WTC11 (cell line): ENCODE data around the gene DGKG. TPM values are rescaled to one million over a fixed set of nuclear protein-coding genes. Genes with fewer than 3 reads are reported as not detected.

Experiments
- ATAC-seq: fragments of 200-7000 bp; cut with Tn5 transposase; 2 replicates; pipeline ENCODE4 v1.10.0; 2021; ENCODE audit warnings: mild to moderate bottlenecking, moderate library complexity
- CTCF ChIA-PET: fragments of 300-600 bp; sonication (Branson Sonifier 250); formaldehyde crosslinking; loops from one replicate; lab custom pipeline; 2021; ENCODE audit warnings: antibody characterized with exemption; lab: Charles Lee
- POLR2A ChIA-PET: fragments of 350-600 bp; sonication (Branson Sonifier 250); formaldehyde crosslinking; loops from one replicate; lab custom pipeline; 2021; ENCODE audit warnings: antibody characterized with exemption; lab: Charles Lee
- DNase-seq: peaks from one replicate; pipeline ENCODE4 v3.0.0; 2021; ENCODE audit warnings: low spot score
- H3K27ac Mint-ChIP-seq: 2 replicates; pipeline ENCODE4 v1.8.0; 2021; ENCODE audit warnings: mixed read lengths
- H3K27me3 Mint-ChIP-seq: 2 replicates; pipeline ENCODE4 v1.8.0; 2021; ENCODE audit warnings: low read depth, mild to moderate bottlenecking, moderate library complexity, mixed read lengths
- H3K36me3 Mint-ChIP-seq: 2 replicates; pipeline ENCODE4 v1.8.0; 2021; ENCODE audit warnings: mixed read lengths
- H3K4me1 Mint-ChIP-seq: 2 replicates; pipeline ENCODE4 v1.8.0; 2022; ENCODE audit warnings: mixed read lengths
- H3K4me3 Mint-ChIP-seq: 2 replicates; pipeline ENCODE4 v1.8.0; 2021; ENCODE audit warnings: mild to moderate bottlenecking, moderate library complexity, mixed read lengths
- H3K9me3 Mint-ChIP-seq: 2 replicates; pipeline ENCODE4 v1.8.0; 2021; ENCODE audit warnings: mixed read lengths
- CREB1 ChIP-seq: sonication (generic); formaldehyde crosslinking; IDR thresholded peaks from 2 replicates; pipeline ENCODE4 v1.8.0; 2023; ENCODE audit warnings: mild to moderate bottlenecking, missing genetic modification reagents
- CREM ChIP-seq: sonication (generic); formaldehyde crosslinking; IDR thresholded peaks from 2 replicates; pipeline ENCODE4 v1.8.1; 2022; ENCODE audit warnings: mild to moderate bottlenecking, missing genetic modification reagents, moderate library complexity
- ESRRA ChIP-seq: sonication (generic); formaldehyde crosslinking; IDR thresholded peaks from 2 replicates; pipeline ENCODE4 v1.8.1; 2022; ENCODE audit warnings: mild to moderate bottlenecking, missing genetic modification reagents, borderline replicate concordance
- GABPB1 ChIP-seq: sonication (generic); formaldehyde crosslinking; IDR thresholded peaks from 2 replicates; pipeline ENCODE4 v1.8.1; 2023; ENCODE audit warnings: mild to moderate bottlenecking, missing genetic modification reagents
- HMGA2 ChIP-seq: fragments of 250-450 bp; sonication (Bioruptor Pico); IDR thresholded peaks from 2 replicates; pipeline ENCODE4 v1.4.0; 2021; ENCODE audit warnings: mild to moderate bottlenecking, moderate library complexity
- MAX ChIP-seq: sonication (generic); formaldehyde crosslinking; IDR thresholded peaks from 2 replicates; pipeline ENCODE4 v1.8.0; 2022; ENCODE audit warnings: mild to moderate bottlenecking, missing genetic modification reagents
- MLX ChIP-seq: sonication (generic); formaldehyde crosslinking; IDR thresholded peaks from 2 replicates; pipeline ENCODE4 v1.8.1; 2023; ENCODE audit warnings: mild to moderate bottlenecking, missing genetic modification reagents, moderate library complexity
- MXD4 ChIP-seq: fragments of 250-450 bp; sonication (Bioruptor Pico); IDR thresholded peaks from 2 replicates; pipeline ENCODE4 v1.8.0; 2021; ENCODE audit warnings: mild to moderate bottlenecking, moderate library complexity, borderline replicate concordance
- NFYB ChIP-seq: sonication (generic); formaldehyde crosslinking; conservative IDR thresholded peaks from 2 replicates; pipeline ENCODE4 v1.8.0; 2022; ENCODE audit warnings: low read depth, missing genetic modification reagents
- NR2C2 ChIP-seq: sonication (generic); formaldehyde crosslinking; IDR thresholded peaks from 2 replicates; pipeline ENCODE4 v1.8.0; 2022; ENCODE audit warnings: mild to moderate bottlenecking, missing genetic modification reagents
- RELA ChIP-seq: sonication (generic); formaldehyde crosslinking; IDR thresholded peaks from 2 replicates; pipeline ENCODE4 v1.8.1; 2022; ENCODE audit warnings: missing genetic modification reagents, mild to moderate bottlenecking, borderline replicate concordance
- SP1 ChIP-seq: sonication (generic); formaldehyde crosslinking; conservative IDR thresholded peaks from 2 replicates; pipeline ENCODE4 v1.8.1; 2022; ENCODE audit warnings: missing genetic modification reagents
- ZMAT4 ChIP-seq: fragments of 250-450 bp; sonication (Bioruptor Pico); IDR thresholded peaks from 2 replicates; pipeline ENCODE4 v1.9.0; 2021; ENCODE audit warnings: mild to moderate bottlenecking
- ZNF138 ChIP-seq: sonication (generic); formaldehyde crosslinking; conservative IDR thresholded peaks from 2 replicates; pipeline ENCODE4 v1.8.1; 2022; ENCODE audit warnings: mild to moderate bottlenecking, moderate library complexity, missing genetic modification reagents
- ZNF232 ChIP-seq: sonication (generic); formaldehyde crosslinking; IDR thresholded peaks from 2 replicates; pipeline ENCODE4 v1.8.0; 2022; ENCODE audit warnings: mild to moderate bottlenecking, missing genetic modification reagents
- ZNF512 ChIP-seq: sonication (generic); formaldehyde crosslinking; IDR thresholded peaks from 2 replicates; pipeline ENCODE4 v1.8.1; 2022; ENCODE audit warnings: missing genetic modification reagents, borderline replicate concordance
- total RNA-seq: library from RNA; stranded (reverse); gene quantifications from 3 replicates; pipeline ENCODE4 v1.2.3, GENCODE V29; 2021
- TF ChIP-seq, protein P1 (sequence below): fragments of 250-450 bp; sonication (Bioruptor Pico); conservative IDR thresholded peaks from 2 replicates; pipeline ENCODE4 v1.9.0; 2021; ENCODE audit warnings: mild to moderate bottlenecking
- TF ChIP-seq, protein P2 (sequence below): sonication (generic); formaldehyde crosslinking; IDR thresholded peaks from 2 replicates; pipeline ENCODE4 v1.8.0; 2023; ENCODE audit warnings: missing genetic modification reagents, mild to moderate bottlenecking, borderline replicate concordance
- TF ChIP-seq, protein P3 (sequence below): fragments of 250-450 bp; sonication (Bioruptor Pico); IDR thresholded peaks from 2 replicates; pipeline ENCODE4 v1.9.0; 2021; ENCODE audit warnings: mild to moderate bottlenecking
- TF ChIP-seq, protein P4 (sequence below): sonication (generic); formaldehyde crosslinking; conservative IDR thresholded peaks from 2 replicates; pipeline ENCODE4 v1.8.1; 2022; ENCODE audit warnings: mild to moderate bottlenecking, missing genetic modification reagents

The DGKG gene
- total RNA-seq, 1 experiment from 2014 or later = 0.92 TPM

DNA sequence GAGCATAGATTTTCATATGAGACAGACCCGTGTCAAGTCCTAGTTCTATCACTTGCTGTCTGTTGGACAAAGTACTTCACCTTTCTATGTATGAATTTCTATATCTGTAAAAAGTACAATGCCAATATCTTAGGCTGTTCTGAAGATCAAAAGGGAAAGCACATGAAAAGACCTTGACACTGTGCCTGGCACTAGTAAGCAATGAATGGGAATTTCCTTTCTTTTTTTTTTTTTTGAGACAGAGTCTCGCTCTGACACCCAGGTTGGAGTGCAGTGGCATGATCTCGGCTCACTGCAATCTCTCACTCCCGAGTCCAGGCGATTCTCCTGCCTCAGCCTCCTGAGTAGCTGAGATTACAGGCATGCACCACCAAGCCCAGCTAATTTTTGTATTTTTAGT is 217.8 kb downstream of the DGKG start:
- ChIA-PET POLR2A (no interaction called here), CTCF (no interaction called here)
- DNase-seq = no peak
- Mint-ChIP-seq H3K4me3 (no peak overlapping the region), H3K9me3 (no peaks in the 10 kb centered on the region), H3K27ac (no peak overlapping the region), H3K4me1 (peaks cover 19% of the 10 kb centered on the region), H3K36me3 (no peaks in the 10 kb centered on the region), H3K27me3 (peaks cover 10% of the 10 kb centered on the region)
- no peak for TF ChIP-seq ZNF232
- no peak for TF ChIP-seq GABPB1 (CRISPR knock-in tag)
- no peak for TF ChIP-seq ESRRA
- TF ChIP-seq RELA (CRISPR knock-in tag) = no peak
- no peak for TF ChIP-seq ZNF512 (CRISPR knock-in tag)
- TF ChIP-seq, protein P1, sequence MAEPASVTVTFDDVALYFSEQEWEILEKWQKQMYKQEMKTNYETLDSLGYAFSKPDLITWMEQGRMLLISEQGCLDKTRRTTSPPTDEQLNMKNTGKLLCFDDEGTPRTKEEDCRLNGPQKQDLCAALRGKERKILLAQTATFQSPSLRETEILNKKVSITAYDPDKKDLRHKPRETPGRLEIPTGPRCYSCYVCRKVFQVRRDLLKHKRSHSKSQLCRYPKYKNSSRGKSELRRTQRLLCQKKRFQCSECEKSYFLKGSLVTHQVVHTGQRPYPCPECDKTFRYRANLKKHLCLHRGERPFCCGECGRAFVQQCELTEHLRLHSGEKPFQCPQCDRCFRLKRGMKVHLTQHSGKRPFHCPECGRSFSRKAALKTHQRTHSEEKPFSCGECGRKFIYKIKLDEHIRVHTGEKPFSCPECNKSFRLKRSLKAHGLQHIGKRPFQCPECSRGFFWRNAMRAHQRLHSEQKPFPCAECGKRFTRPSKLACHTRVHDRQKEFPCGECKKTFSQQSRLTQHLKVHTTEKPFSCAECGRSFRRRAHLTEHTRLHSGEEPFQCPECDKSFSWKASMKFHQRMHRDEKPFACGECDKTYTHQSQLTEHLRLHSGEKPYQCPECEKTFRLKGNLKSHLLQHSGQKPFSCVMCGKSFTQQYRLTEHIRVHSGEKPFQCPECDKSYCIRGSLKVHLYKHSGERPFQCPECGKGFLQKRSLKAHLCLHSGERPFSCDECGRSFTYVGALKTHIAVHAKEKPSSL (CRISPR knock-in tag) = no peak
- no peak for TF ChIP-seq ZNF138
- TF ChIP-seq, protein P2, sequence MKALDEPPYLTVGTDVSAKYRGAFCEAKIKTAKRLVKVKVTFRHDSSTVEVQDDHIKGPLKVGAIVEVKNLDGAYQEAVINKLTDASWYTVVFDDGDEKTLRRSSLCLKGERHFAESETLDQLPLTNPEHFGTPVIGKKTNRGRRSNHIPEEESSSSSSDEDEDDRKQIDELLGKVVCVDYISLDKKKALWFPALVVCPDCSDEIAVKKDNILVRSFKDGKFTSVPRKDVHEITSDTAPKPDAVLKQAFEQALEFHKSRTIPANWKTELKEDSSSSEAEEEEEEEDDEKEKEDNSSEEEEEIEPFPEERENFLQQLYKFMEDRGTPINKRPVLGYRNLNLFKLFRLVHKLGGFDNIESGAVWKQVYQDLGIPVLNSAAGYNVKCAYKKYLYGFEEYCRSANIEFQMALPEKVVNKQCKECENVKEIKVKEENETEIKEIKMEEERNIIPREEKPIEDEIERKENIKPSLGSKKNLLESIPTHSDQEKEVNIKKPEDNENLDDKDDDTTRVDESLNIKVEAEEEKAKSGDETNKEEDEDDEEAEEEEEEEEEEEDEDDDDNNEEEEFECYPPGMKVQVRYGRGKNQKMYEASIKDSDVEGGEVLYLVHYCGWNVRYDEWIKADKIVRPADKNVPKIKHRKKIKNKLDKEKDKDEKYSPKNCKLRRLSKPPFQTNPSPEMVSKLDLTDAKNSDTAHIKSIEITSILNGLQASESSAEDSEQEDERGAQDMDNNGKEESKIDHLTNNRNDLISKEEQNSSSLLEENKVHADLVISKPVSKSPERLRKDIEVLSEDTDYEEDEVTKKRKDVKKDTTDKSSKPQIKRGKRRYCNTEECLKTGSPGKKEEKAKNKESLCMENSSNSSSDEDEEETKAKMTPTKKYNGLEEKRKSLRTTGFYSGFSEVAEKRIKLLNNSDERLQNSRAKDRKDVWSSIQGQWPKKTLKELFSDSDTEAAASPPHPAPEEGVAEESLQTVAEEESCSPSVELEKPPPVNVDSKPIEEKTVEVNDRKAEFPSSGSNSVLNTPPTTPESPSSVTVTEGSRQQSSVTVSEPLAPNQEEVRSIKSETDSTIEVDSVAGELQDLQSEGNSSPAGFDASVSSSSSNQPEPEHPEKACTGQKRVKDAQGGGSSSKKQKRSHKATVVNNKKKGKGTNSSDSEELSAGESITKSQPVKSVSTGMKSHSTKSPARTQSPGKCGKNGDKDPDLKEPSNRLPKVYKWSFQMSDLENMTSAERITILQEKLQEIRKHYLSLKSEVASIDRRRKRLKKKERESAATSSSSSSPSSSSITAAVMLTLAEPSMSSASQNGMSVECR (CRISPR knock-in tag) = no peak
- ATAC-seq = no peak

DNA sequence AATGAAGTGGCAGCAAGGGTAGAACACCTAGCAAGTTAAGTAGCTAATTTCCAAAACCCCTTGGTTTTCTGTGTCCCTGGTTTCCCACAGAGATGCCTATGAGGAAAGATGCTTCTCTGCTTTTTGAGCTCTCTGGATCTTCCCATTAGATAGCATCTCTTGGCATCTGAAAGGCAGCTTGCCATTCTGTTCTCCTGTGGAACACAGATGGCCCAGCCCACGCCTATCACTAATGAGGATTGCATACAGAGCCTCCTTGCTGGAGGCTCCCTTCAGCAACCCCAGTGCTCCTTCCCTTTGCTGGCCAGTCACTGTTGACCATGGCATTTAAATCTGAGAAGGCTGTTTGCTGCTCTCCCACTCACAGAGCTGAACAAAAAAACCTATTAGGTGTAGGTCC is 218.8 kb downstream of the DGKG start:
- peaks cover 4% of the 10 kb centered on the region for H3K27me3 Mint-ChIP-seq
- CTCF ChIA-PET = no interaction called here

More for the DNA sequence above, 218.8 kb downstream of the DGKG start:
- no peak for TF ChIP-seq CREM (CRISPR knock-in tag)
- TF ChIP-seq NR2C2 (CRISPR knock-in tag) = no peak
- no peak for TF ChIP-seq HMGA2 (CRISPR knock-in tag)
- no peak for TF ChIP-seq RELA (CRISPR knock-in tag)
- no peak for TF ChIP-seq MLX (CRISPR knock-in tag)
- TF ChIP-seq, protein P3, sequence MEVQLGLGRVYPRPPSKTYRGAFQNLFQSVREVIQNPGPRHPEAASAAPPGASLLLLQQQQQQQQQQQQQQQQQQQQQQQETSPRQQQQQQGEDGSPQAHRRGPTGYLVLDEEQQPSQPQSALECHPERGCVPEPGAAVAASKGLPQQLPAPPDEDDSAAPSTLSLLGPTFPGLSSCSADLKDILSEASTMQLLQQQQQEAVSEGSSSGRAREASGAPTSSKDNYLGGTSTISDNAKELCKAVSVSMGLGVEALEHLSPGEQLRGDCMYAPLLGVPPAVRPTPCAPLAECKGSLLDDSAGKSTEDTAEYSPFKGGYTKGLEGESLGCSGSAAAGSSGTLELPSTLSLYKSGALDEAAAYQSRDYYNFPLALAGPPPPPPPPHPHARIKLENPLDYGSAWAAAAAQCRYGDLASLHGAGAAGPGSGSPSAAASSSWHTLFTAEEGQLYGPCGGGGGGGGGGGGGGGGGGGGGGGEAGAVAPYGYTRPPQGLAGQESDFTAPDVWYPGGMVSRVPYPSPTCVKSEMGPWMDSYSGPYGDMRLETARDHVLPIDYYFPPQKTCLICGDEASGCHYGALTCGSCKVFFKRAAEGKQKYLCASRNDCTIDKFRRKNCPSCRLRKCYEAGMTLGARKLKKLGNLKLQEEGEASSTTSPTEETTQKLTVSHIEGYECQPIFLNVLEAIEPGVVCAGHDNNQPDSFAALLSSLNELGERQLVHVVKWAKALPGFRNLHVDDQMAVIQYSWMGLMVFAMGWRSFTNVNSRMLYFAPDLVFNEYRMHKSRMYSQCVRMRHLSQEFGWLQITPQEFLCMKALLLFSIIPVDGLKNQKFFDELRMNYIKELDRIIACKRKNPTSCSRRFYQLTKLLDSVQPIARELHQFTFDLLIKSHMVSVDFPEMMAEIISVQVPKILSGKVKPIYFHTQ (CRISPR knock-in tag) = no peak
- TF ChIP-seq CREB1 (CRISPR knock-in tag) = no peak
- TF ChIP-seq, protein P4, sequence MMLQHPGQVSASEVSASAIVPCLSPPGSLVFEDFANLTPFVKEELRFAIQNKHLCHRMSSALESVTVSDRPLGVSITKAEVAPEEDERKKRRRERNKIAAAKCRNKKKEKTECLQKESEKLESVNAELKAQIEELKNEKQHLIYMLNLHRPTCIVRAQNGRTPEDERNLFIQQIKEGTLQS (CRISPR knock-in tag) = no peak
- no peak for TF ChIP-seq ZMAT4
- TF ChIP-seq MAX (CRISPR knock-in tag) = no peak
- TF ChIP-seq ZNF138 = no peak
- no peak for TF ChIP-seq NFYB (CRISPR knock-in tag)
- no peak for TF ChIP-seq SP1
- TF ChIP-seq GABPB1 (CRISPR knock-in tag) = no peak
- TF ChIP-seq MXD4 (CRISPR knock-in tag) = no peak
- POLR2A ChIA-PET = interaction anchor here (1.0 kb wide), 1 partner anchor 50 kb away, joined by 3 read pairs; no protein-coding TSS in a partner anchor
- ATAC-seq (no peak), DNase-seq (no peak)
- no peaks in the 10 kb centered on the region for H3K9me3 Mint-ChIP-seq
- H3K36me3 Mint-ChIP-seq = no peaks in the 10 kb centered on the region
- H3K4me3 Mint-ChIP-seq = no peak overlapping the region
- peaks cover 19% of the 10 kb centered on the region for H3K4me1 Mint-ChIP-seq
- H3K27ac Mint-ChIP-seq = no peak overlapping the region
